HG02970 (cell line): ENCODE measurements around the gene TNNC2.
A peak's percentile ranks its signal among the peaks of the same experiment; 100 is the strongest.
"Not testable (repeated sequence)": the region's sequence is repeated elsewhere in the genome, so short reads cannot be mapped to it uniquely, and the experiment has no call there.

ENCODE experiments used
- ATAC-seq: cut with Tn5 transposase; IDR thresholded peaks from one replicate; pipeline ENCODE4 v1.9.1; 2021; ENCODE audit warnings: mild to moderate bottlenecking, moderate library complexity, moderate number of reproducible peaks; ENCODE audit not compliant: unreplicated experiment, low FRiP score

The TNNC2 gene

GRCh38 chr20:45823949-45824835 is 2.9 kb downstream of the TNNC2 start:
- no peak for ATAC-seq

GRCh38 chr20:45822857-45823256 is 4.3 kb downstream of the TNNC2 start:
- no peak for ATAC-seq

GRCh38 chr20:45821947-45822346 is 5.2 kb downstream of the TNNC2 start:
- ATAC-seq = no peak

GRCh38 chr20:45819466-45819865 is 7.6 kb downstream of the TNNC2 start:
- no peak for ATAC-seq

- ATAC-seq = no peak
Measured at GRCh38 chr20:45818239-45818638, 8.9 kb downstream of the TNNC2 start.

GRCh38 chr20:45817376-45818194 is 9.5 kb downstream of the TNNC2 start:
- no peak for ATAC-seq

- no peak for ATAC-seq
Measured at GRCh38 chr20:45816951-45817350, 10.2 kb downstream of the TNNC2 start.

GRCh38 chr20:45814314-45814713 is 12.8 kb downstream of the TNNC2 start:
- no peak for ATAC-seq

GRCh38 chr20:45813489-45813888 is 13.6 kb downstream of the TNNC2 start:
- no peak for ATAC-seq

- no peak for ATAC-seq
Measured at GRCh38 chr20:45813006-45813340, 14.1 kb downstream of the TNNC2 start.

- ATAC-seq = peak; percentile 91
Measured at GRCh38 chr20:45812157-45813005, 14.7 kb downstream of the TNNC2 start, which contains the start of gene UBE2C. Gene UBE2C, plus strand, starts transcription at chr20:45812644. Its CDS starts 52 bp downstream, at chr20:45812696.

GRCh38 chr20:45810191-45810970 is 16.7 kb downstream of the TNNC2 start:
- no peak for ATAC-seq

- ATAC-seq = no peak
Measured at GRCh38 chr20:45801851-45802250, 25.3 kb downstream of the TNNC2 start.

- no peak for ATAC-seq
Measured at GRCh38 chr20:45798935-45799642, 28.0 kb downstream of the TNNC2 start.

GRCh38 chr20:45797955-45798354 is 29.2 kb downstream of the TNNC2 start:
- ATAC-seq = not testable (repeated sequence)

GRCh38 chr20:45797510-45797909 is 29.6 kb downstream of the TNNC2 start:
- not testable (repeated sequence) for ATAC-seq

- no peak for ATAC-seq
Measured at GRCh38 chr20:45796337-45797065, 30.6 kb downstream of the TNNC2 start.

GRCh38 chr20:45792317-45793118 is 34.6 kb downstream of the TNNC2 start:
- ATAC-seq = no peak
